Measurements from ENCODE around the gene CACNA1A.

- TF ChIP-seq ZBTB21 (CRISPR knock-in tag; IDR thresholded peaks at IDR 0.05) (no peak), CCAR2 (optimal IDR thresholded peaks at IDR 0.05; ENCODE audit: low read depth, low read length) (no peak)
Measured at GRCh38 chr19:13430790-13431582, 75.3 kb downstream of the CACNA1A start.

Measured in HepG2 (cell line).